ENCODE data around the gene CPM. TPM values are rescaled to one million over a fixed set of nuclear protein-coding genes. Genes with fewer than 3 reads are reported as not detected.

CPM gene
- total and polyA plus RNA-seq, 10 donors: 3.5 to 189 (median 52.5) TPM

DNA sequence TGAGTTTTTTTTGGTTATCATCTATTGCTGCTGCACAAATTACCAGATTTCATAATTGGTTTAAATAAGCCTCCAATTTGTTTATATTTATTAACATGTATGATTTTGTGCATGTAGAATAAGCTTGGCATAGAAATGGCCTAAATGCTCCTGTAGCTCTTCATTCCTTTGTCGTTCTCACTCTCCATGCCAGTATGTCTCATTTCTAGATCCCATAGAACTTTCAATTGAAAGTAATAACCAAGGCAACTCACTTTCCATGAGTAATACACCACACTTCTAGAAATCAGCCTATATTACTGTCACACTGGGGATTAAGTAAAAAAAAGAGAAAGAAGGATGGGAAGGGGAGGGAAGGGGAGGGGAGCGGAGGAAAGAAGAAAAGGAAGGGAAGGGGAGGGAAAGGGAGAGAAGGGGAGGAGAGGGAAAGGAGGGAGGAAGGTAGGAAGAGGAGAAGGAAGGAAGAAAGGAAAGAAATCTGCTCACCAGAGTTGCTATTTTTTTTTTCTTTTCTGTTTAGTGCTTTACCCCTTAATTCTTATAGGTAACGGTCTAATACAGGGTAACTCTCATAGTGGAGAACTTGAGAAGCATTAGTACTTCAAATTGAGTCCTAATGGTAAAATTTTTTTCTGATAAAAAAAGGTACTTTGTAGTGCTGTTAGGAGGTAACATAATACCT is 79.4 kb downstream of the CPM start:
- Histone ChIP-seq H3K27ac (no peak overlapping the region), H3K36me3 (peaks cover 0 to 38% (median 3%) of the 10 kb centered on the region in 6 donors), H3K9me3 (no peaks in the 10 kb centered on the region), H3K4me1 (no peaks in the 10 kb centered on the region), H3K27me3 (replicated peaks in 1 of 7) (no peaks in the 10 kb centered on the region), H3K4me3 (no peak overlapping the region)
- no peak for DNase-seq
- intact Hi-C loops (cut with DNase I; ENCODE audit: low total_unique reads): no loop called here
- 84 to 91% (median 89%) methylated on average over 3 of the region's 3 CpGs for WGBS, 5 donors
- TF ChIP-seq, protein P1, sequence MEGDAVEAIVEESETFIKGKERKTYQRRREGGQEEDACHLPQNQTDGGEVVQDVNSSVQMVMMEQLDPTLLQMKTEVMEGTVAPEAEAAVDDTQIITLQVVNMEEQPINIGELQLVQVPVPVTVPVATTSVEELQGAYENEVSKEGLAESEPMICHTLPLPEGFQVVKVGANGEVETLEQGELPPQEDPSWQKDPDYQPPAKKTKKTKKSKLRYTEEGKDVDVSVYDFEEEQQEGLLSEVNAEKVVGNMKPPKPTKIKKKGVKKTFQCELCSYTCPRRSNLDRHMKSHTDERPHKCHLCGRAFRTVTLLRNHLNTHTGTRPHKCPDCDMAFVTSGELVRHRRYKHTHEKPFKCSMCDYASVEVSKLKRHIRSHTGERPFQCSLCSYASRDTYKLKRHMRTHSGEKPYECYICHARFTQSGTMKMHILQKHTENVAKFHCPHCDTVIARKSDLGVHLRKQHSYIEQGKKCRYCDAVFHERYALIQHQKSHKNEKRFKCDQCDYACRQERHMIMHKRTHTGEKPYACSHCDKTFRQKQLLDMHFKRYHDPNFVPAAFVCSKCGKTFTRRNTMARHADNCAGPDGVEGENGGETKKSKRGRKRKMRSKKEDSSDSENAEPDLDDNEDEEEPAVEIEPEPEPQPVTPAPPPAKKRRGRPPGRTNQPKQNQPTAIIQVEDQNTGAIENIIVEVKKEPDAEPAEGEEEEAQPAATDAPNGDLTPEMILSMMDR (IDR thresholded peaks at IDR 0.05 in 8 of 11, conservative IDR thresholded peaks at IDR 0.05 in 3 of 11): no peak
- TF ChIP-seq POLR2AphosphoS5 (IDR thresholded peaks at IDR 0.05): no peak
- TF ChIP-seq POLR2A (IDR thresholded peaks at IDR 0.05): no peak

DNA sequence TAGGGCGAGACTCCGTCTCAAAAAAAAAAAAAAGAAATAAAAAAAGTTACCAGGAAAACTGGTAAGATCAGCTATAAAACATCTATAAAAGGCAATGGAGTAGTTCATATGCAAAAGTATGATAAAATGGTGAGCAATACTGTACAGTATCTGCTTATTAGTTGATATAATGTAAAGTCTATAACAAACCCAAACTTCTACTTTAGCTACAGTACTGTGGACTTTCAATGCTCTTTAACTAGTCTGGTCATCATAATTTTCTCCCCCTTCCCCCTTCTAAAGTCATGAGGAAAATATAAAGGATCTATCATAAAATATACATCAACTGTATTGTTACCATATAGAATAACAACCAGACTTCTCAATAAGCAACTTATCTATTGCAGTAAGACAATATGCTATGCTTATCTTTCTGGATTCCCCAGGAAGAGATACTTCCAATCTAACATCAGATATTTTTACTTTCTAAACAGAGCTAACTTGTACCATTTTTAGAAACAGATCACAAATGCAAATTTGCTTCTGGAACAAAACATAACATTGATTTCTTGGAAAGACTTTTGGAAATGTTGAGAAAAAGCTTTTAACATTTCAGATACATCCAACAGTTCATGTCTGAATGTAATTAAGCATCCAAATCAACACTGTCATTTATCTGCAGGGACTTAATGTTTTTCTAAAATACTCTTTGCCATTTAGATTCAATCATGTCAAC is 81.2 kb downstream of the CPM start:
- no peak for DNase-seq
- 87 to 100% (median 95%) methylated on average over 2 of the region's 2 CpGs for WGBS, 5 donors
- intact Hi-C loops (cut with DNase I; ENCODE audit: low total_unique reads): no loop called here
- no peaks in the 10 kb centered on the region for H3K27me3 ChIP-seq (replicated peaks in 1 of 7)
- no peak overlapping the region for H3K27ac ChIP-seq
- no peaks in the 10 kb centered on the region for H3K9me3 ChIP-seq
- H3K36me3 ChIP-seq: peaks cover 0 to 20% (median 0%) of the 10 kb centered on the region in 6 donors
- no peaks in the 10 kb centered on the region for H3K4me1 ChIP-seq
- no peak overlapping the region for H3K4me3 ChIP-seq
- TF ChIP-seq POLR2A (IDR thresholded peaks at IDR 0.05) (no peak), POLR2AphosphoS5 (IDR thresholded peaks at IDR 0.05) (no peak)
- TF ChIP-seq, protein P1 (IDR thresholded peaks at IDR 0.05 in 8 of 11, conservative IDR thresholded peaks at IDR 0.05 in 3 of 11): no peak

DNA sequence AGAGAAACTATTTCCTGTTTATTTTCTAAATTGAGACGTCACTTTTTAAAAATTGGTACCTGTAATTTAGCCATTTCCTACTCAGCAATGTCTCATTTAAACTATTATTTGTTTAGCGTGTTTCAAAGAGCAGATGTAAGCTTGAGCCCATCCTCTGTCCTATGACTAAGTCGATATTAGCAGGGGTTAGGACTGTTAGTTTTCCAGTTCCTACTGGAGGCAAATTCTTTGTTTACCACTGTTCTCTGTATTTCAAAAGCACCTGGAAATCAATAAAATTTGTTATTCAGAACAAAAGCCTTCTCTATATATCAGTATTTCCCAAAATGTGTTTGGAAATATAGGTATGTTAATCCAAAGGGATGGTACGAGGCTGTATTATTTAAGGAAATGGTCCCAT is 82.6 kb downstream of the CPM start:
- no peak overlapping the region for H3K27ac ChIP-seq
- DNase-seq: no peak
- 71 to 79% (median 77%) methylated on average over 4 of the region's 4 CpGs for WGBS, 5 donors
- intact Hi-C loops (cut with DNase I; ENCODE audit: low total_unique reads): no loop called here
- H3K27me3 ChIP-seq (replicated peaks in 1 of 7): no peaks in the 10 kb centered on the region
- H3K36me3 ChIP-seq: peaks cover 0 to 14% (median 0%) of the 10 kb centered on the region in 6 donors
- no peaks in the 10 kb centered on the region for H3K4me1 ChIP-seq
- TF ChIP-seq, protein P1 (IDR thresholded peaks at IDR 0.05 in 8 of 11, conservative IDR thresholded peaks at IDR 0.05 in 3 of 11): no peak
- TF ChIP-seq POLR2AphosphoS5 (IDR thresholded peaks at IDR 0.05): no peak
- no peak for TF ChIP-seq POLR2A (IDR thresholded peaks at IDR 0.05)
- H3K4me3 ChIP-seq: no peak overlapping the region
- no peaks in the 10 kb centered on the region for H3K9me3 ChIP-seq

DNA sequence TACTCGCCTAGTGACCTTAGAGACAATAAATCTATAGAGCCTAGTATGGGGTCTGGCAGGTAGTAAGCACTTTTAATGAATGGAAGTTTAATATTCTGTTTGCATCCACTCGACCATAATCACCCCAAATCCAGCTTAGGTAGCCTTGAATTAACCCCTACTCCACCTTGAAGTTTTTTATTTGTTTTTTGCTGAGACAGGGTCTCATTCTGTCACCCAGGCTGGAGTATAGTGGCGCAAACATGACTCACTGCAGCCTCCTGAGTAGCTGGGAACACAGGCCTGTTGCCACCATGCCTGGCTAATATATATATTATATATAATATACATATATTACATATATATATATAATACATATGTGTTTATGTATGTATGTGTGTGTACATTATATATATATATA is 86.2 kb downstream of the CPM start:
- H3K36me3 ChIP-seq: peaks cover 0 to 43% (median 10%) of the 10 kb centered on the region in 6 donors
- 84 to 90% (median 87%) methylated on average over 3 of the region's 3 CpGs for WGBS, 5 donors

More for the DNA sequence above, 86.2 kb downstream of the CPM start:
- H3K27me3 ChIP-seq (replicated peaks in 1 of 7): no peaks in the 10 kb centered on the region
- H3K27ac ChIP-seq: no peak overlapping the region
- no peak for DNase-seq
- H3K4me3 ChIP-seq: no peak overlapping the region
- intact Hi-C loops (cut with DNase I; ENCODE audit: low total_unique reads): loop anchor here (10.0 kb wide), 1 partner anchor 418 kb away; no protein-coding TSS in a partner anchor
- no peaks in the 10 kb centered on the region for H3K9me3 ChIP-seq
- TF ChIP-seq POLR2AphosphoS5 (IDR thresholded peaks at IDR 0.05) (no peak), POLR2A (IDR thresholded peaks at IDR 0.05) (no peak)
- TF ChIP-seq, protein P1 (IDR thresholded peaks at IDR 0.05 in 8 of 11, conservative IDR thresholded peaks at IDR 0.05 in 3 of 11): no peak
- H3K4me1 ChIP-seq: peaks cover 0 to 5% (median 0%) of the 10 kb centered on the region in 6 donors
